Natural killer cell (primary cell): Measurements from ENCODE around the gene RHOV. TPM values are rescaled to one million over a fixed set of nuclear protein-coding genes. Genes with fewer than 3 reads are reported as not detected.

Experiments used
- ATAC-seq, 3 donors: fragments of 150-1000 bp in 2 of 3; fragments of 200-7000 bp in 1 of 3; cut with Tn5 transposase; 1 replicate in 1 of 3; 2 replicates in 2 of 3; pipeline ENCODE4 v1.10.0; 2021; ENCODE audit warnings: mild to moderate bottlenecking in 2 of 3, moderate library complexity in 2 of 3
- DNase-seq, 2 donors: peaks; one replicate each; pipeline versions ENCODE4 v3.0.0 to v3.0.0-alpha.2; 2013 to 2021; ENCODE audit warnings: mixed read lengths in 1 of 2
- H3K27ac ChIP-seq: one replicate; pipeline ENCODE4 v1.5.1; 2013; ENCODE audit warnings: mild to moderate bottlenecking, low read length
- H3K27me3 ChIP-seq: one replicate; pipeline ENCODE4 v1.6.1; 2013; ENCODE audit warnings: low read length; ENCODE audit not compliant: control insufficient read depth, insufficient read depth
- H3K36me3 ChIP-seq: one replicate; pipeline ENCODE4 v1.6.1; 2013; ENCODE audit warnings: low read length; ENCODE audit not compliant: control insufficient read depth, insufficient read depth
- H3K4me1 ChIP-seq: one replicate; pipeline ENCODE4 v1.6.1; 2013; ENCODE audit warnings: low read length; ENCODE audit not compliant: control insufficient read depth, insufficient read depth
- H3K4me3 ChIP-seq: one replicate; pipeline ENCODE4 v1.5.1; 2013; ENCODE audit warnings: low read length
- H3K9me3 ChIP-seq: one replicate; pipeline ENCODE4 v1.6.1; 2013; ENCODE audit warnings: low read length; ENCODE audit not compliant: control insufficient read depth, insufficient read depth
- H3K27ac Mint-ChIP-seq, 2 donors: one replicate each; pipeline ENCODE4 v1.8.0; 2022; ENCODE audit warnings: mild to moderate bottlenecking in 2 of 2, mixed read lengths in 2 of 2, moderate library complexity in 1 of 2
- H3K27me3 Mint-ChIP-seq, 2 donors: one replicate each; pipeline ENCODE4 v1.8.0; 2022; ENCODE audit warnings: low read depth in 2 of 2, mixed read lengths in 2 of 2
- H3K36me3 Mint-ChIP-seq: one replicate; pipeline ENCODE4 v1.8.0; 2022; ENCODE audit warnings: mixed read lengths
- H3K4me1 Mint-ChIP-seq, 2 donors: one replicate each; pipeline ENCODE4 v1.8.0; 2022; ENCODE audit warnings: mixed read lengths in 2 of 2
- H3K4me3 Mint-ChIP-seq: one replicate; pipeline ENCODE4 v1.8.0; 2022; ENCODE audit warnings: mild to moderate bottlenecking, moderate library complexity, mixed read lengths
- H3K9me3 Mint-ChIP-seq, 2 donors: one replicate each; pipeline ENCODE4 v1.8.0; 2022; ENCODE audit warnings: mixed read lengths in 2 of 2
- CTCF ChIP-seq: fragments of 200-600 bp; IDR thresholded peaks from one replicate; pipeline ENCODE4 v1.8.0; 2022; ENCODE audit warnings: antibody characterized with exemption
- WGBS: methylation state at CpG from one replicate; pipeline ENCODE4 v1.1.7; 2013; ENCODE audit warnings: missing lambda C conversion rate; ENCODE audit not compliant: insufficient coverage; 5-methylcytosine and 5-hydroxymethylcytosine counted together
- intact Hi-C: fragments of 100-400 bp; cut with micrococcal nuclease; formaldehyde crosslinking; loops from one replicate; pipeline ENCODE4 v1.14.2; 2022
- total RNA-seq, 4 donors: library from RNA; stranded (reverse); fragments of 120-200 nt in 1 of 4; gene quantifications; one replicate each; pipeline versions ENCODE4 v1.2.3 to v1.2.4, GENCODE V29; 2013 to 2022

The RHOV gene
- total RNA-seq, 3 donors from 2014 or later (not counting 1 experiment from before 2014, with no cell fraction given) = not detected

- Mint-ChIP-seq H3K9me3 (no peaks in the 10 kb centered on the region), H3K36me3 (no peaks in the 10 kb centered on the region), H3K4me3 (no peak overlapping the region), H3K27ac (no peak overlapping the region), H3K4me1 (peaks cover 0 to 6% of the 10 kb centered on the region in 2 donors), H3K27me3 (peaks cover 17 to 20% of the 10 kb centered on the region in 2 donors)
- no peak overlapping the region for H3K4me3 ChIP-seq
- intact Hi-C loops = loop anchor here (5.0 kb wide), 2 partner anchors 163 to 323 kb away; no protein-coding TSS in a partner anchor
- H3K27ac ChIP-seq = no peak overlapping the region
- WGBS = 48% methylated on average over 18 of the region's 18 CpGs
- H3K4me1 ChIP-seq = peaks cover 18% of the 10 kb centered on the region
- no peaks in the 10 kb centered on the region for H3K36me3 ChIP-seq
- ATAC-seq = peak; percentile 65 to 73 (median 70)
- peak; percentile 71 to 91 for DNase-seq
- H3K9me3 ChIP-seq = no peaks in the 10 kb centered on the region
- TF ChIP-seq CTCF = peak; percentile 78
- no peaks in the 10 kb centered on the region for H3K27me3 ChIP-seq
Measured at GRCh38 chr15:40859206-40859851, 14.7 kb downstream of the RHOV start.

GRCh38 chr15:40858706-40859105 is 15.3 kb downstream of the RHOV start:
- no peak overlapping the region for H3K27ac Mint-ChIP-seq
- no peak overlapping the region for H3K4me3 Mint-ChIP-seq
- no peaks in the 10 kb centered on the region for H3K36me3 Mint-ChIP-seq
- no peaks in the 10 kb centered on the region for H3K27me3 ChIP-seq
- H3K4me1 ChIP-seq = peaks cover 18% of the 10 kb centered on the region
- no peak for TF ChIP-seq CTCF
- WGBS = 92% methylated on average over 10 of the region's 10 CpGs
- intact Hi-C loops = loop anchor here (5.0 kb wide), 2 partner anchors 164 to 324 kb away; no protein-coding TSS in a partner anchor
- H3K36me3 ChIP-seq = no peaks in the 10 kb centered on the region
- no peak for ATAC-seq
- no peaks in the 10 kb centered on the region for H3K9me3 Mint-ChIP-seq
- DNase-seq = no peak
- peaks cover 0 to 6% of the 10 kb centered on the region in 2 donors for H3K4me1 Mint-ChIP-seq
- H3K27ac ChIP-seq = no peak overlapping the region
- no peak overlapping the region for H3K4me3 ChIP-seq
- H3K9me3 ChIP-seq = no peaks in the 10 kb centered on the region
- peaks cover 11 to 17% of the 10 kb centered on the region in 2 donors for H3K27me3 Mint-ChIP-seq

GRCh38 chr15:40857601-40858341 is 16.3 kb downstream of the RHOV start:
- Histone ChIP-seq H3K36me3 (no peaks in the 10 kb centered on the region), H3K4me3 (no peak overlapping the region), H3K4me1 (peaks cover 18% of the 10 kb centered on the region), H3K27me3 (no peaks in the 10 kb centered on the region), H3K9me3 (no peaks in the 10 kb centered on the region), H3K27ac (no peak overlapping the region)
- 52% methylated on average over 14 of the region's 15 CpGs for WGBS
- intact Hi-C loops = loop anchor here (1.0 to 5.0 kb wide), 3 partner anchors 37 to 325 kb away; partner anchors contain the start of gene VPS18
- H3K9me3 Mint-ChIP-seq = no peaks in the 10 kb centered on the region
- ATAC-seq = peak; percentile 91 to 99 (median 94)
- H3K4me3 Mint-ChIP-seq = no peak overlapping the region
- peak; percentile 84 for TF ChIP-seq CTCF
- H3K27ac Mint-ChIP-seq = peak overlapping the region in 1 of 2 donors; percentile 44
- H3K27me3 Mint-ChIP-seq = peaks cover 11 to 15% of the 10 kb centered on the region in 2 donors
- peak; percentile 76 to 87 for DNase-seq
- peaks cover 0 to 6% of the 10 kb centered on the region in 2 donors for H3K4me1 Mint-ChIP-seq
- H3K36me3 Mint-ChIP-seq = no peaks in the 10 kb centered on the region
